H1 (cell line): ENCODE measurements around the gene SRSF12. TPM values are rescaled to one million over a fixed set of nuclear protein-coding genes. Genes with fewer than 3 reads are reported as not detected.

Experiments used
- CTCF ChIA-PET: fragments of 300-600 bp; sonication (Branson Sonifier 250); formaldehyde crosslinking; loops from one replicate; lab custom pipeline; 2021; ENCODE audit not compliant: partially characterized antibody; lab: Charles Lee
- POLR2A ChIA-PET: fragments of 300-600 bp; sonication (Branson Sonifier 250); formaldehyde crosslinking; loops from one replicate; lab custom pipeline; 2021; ENCODE audit warnings: inconsistent platforms; ENCODE audit not compliant: partially characterized antibody; lab: Charles Lee
- DNase-seq, 2 experiments: peaks; one replicate each; pipeline versions ENCODE4 v3.0.0 to v3.0.0-alpha.2; 2010 to 2022; ENCODE audit warnings: low spot score in 2 of 2, low read depth in 1 of 2, mixed read lengths in 1 of 2
- FAIRE-seq: peaks from 2 replicates; lab custom pipeline; 2011; peaks lifted over from hg19 to GRCh38; lab: Jason Lieb, UNC
- H2AFZ ChIP-seq: 2 replicates; pipeline ENCODE4 v1.8.1; 2012; ENCODE audit warnings: low read length, inconsistent platforms
- H2AK5ac ChIP-seq: 2 replicates; pipeline ENCODE4 v1.6.1; 2013; ENCODE audit warnings: low read depth, low read length
- H2BK120ac ChIP-seq: replicated peaks from 2 replicates; pipeline ENCODE3; 2013; ENCODE audit warnings: low read depth, low read length, inconsistent platforms
- H2BK12ac ChIP-seq: 2 replicates; pipeline ENCODE4 v1.6.1; 2013; ENCODE audit warnings: low read depth, low read length
- H2BK15ac ChIP-seq: 2 replicates; pipeline ENCODE4 v1.6.1; 2013; ENCODE audit warnings: low read length
- H2BK20ac ChIP-seq: 2 replicates; pipeline ENCODE4 v1.6.1; 2013; ENCODE audit warnings: low read length
- H2BK5ac ChIP-seq: 2 replicates; pipeline ENCODE4 v1.6.1; 2013; ENCODE audit warnings: low read depth, low read length
- H3K14ac ChIP-seq: 2 replicates; pipeline ENCODE4 v1.6.1; 2013; ENCODE audit warnings: inconsistent platforms; ENCODE audit not compliant: insufficient read length
- H3K18ac ChIP-seq: 2 replicates; pipeline ENCODE4 v1.6.1; 2013; ENCODE audit warnings: low read length; ENCODE audit errors: extremely low read depth
- H3K23ac ChIP-seq: 2 replicates; pipeline ENCODE4 v1.6.1; 2013; ENCODE audit warnings: inconsistent platforms; ENCODE audit not compliant: insufficient read length
- H3K23me2 ChIP-seq: 2 replicates; pipeline ENCODE4 v1.6.1; 2013; ENCODE audit warnings: low read depth, low read length
- H3K27ac ChIP-seq: 2 replicates; pipeline ENCODE4 v1.6.1; 2011; ENCODE audit warnings: low read depth, low read length, inconsistent platforms
- H3K27me3 ChIP-seq, 4 experiments: replicated peaks in 1 of 4; 1 replicate in 1 of 4; 2 replicates in 3 of 4; pipeline versions ENCODE4 v1.6.1 to v1.8.1; 2011 to 2013; ENCODE audit warnings: low read length in 3 of 4, mild to moderate bottlenecking in 3 of 4, inconsistent platforms in 2 of 4, mixed read lengths in 2 of 4, moderate library complexity in 1 of 4; ENCODE audit not compliant: control insufficient read depth in 3 of 4, insufficient read depth in 3 of 4; ENCODE audit errors: extremely low read depth in 1 of 4
- H3K36me3 ChIP-seq, 4 experiments: 2 replicates each; pipeline versions ENCODE4 v1.6.1 to v1.8.1; 2011 to 2013; ENCODE audit warnings: mild to moderate bottlenecking in 4 of 4, low read length in 3 of 4, moderate library complexity in 2 of 4, control low read depth in 1 of 4, inconsistent platforms in 1 of 4; ENCODE audit not compliant: insufficient read depth in 4 of 4, control insufficient read depth in 2 of 4
- H3K4ac ChIP-seq: replicated peaks from 2 replicates; pipeline ENCODE3; 2013; ENCODE audit warnings: low read length, low read depth, mixed read lengths, inconsistent platforms; ENCODE audit not compliant: insufficient read length
- H3K4me1 ChIP-seq, 4 experiments: replicated peaks in 1 of 4; 1 replicate in 1 of 4; 2 replicates in 3 of 4; pipeline versions ENCODE4 v1.6.1 to v1.8.1; 2011 to 2013; ENCODE audit warnings: low read length in 3 of 4, inconsistent platforms in 2 of 4, mixed read lengths in 1 of 4; ENCODE audit not compliant: insufficient read depth in 4 of 4, control insufficient read depth in 3 of 4
- H3K4me2 ChIP-seq, 2 experiments: 2 replicates each; pipeline versions ENCODE4 v1.6.1 to v1.8.1; 2011 to 2013; ENCODE audit warnings: low read depth in 2 of 2, low read length in 2 of 2, control low read depth in 1 of 2, inconsistent platforms in 1 of 2, mild to moderate bottlenecking in 1 of 2; ENCODE audit not compliant: insufficient read depth in 1 of 2
- H3K4me3 ChIP-seq, 4 experiments: fragments of 200-600, 300-600 bp in 1 of 4; sonication (generic), shearing (Covaris generic), sonication (Bioruptor Twin) in 1 of 4; 2 replicates each; pipeline versions ENCODE4 v1.5.1 to v1.8.1; 2011 to 2016; ENCODE audit warnings: low read length in 4 of 4, low read depth in 3 of 4, control low read depth in 2 of 4, inconsistent platforms in 2 of 4, mild to moderate bottlenecking in 2 of 4, mixed read lengths in 1 of 4, moderate library complexity in 1 of 4; ENCODE audit not compliant: insufficient read depth in 2 of 4; ENCODE audit errors: extremely low read depth in 1 of 4
- H3K56ac ChIP-seq: replicated peaks from 2 replicates; pipeline ENCODE3; 2013; ENCODE audit warnings: low read depth, mild to moderate bottlenecking, mixed read lengths, low read length, inconsistent platforms; ENCODE audit not compliant: insufficient read length
- H3K79me1 ChIP-seq: 2 replicates; pipeline ENCODE4 v1.6.1; 2013; ENCODE audit warnings: low read depth, low read length, control low read depth
- H3K79me2 ChIP-seq, 2 experiments: 2 replicates each; pipeline versions ENCODE4 v1.6.1 to v1.8.1; 2012 to 2013; ENCODE audit warnings: low read length in 2 of 2, mild to moderate bottlenecking in 2 of 2, inconsistent platforms in 1 of 2; ENCODE audit not compliant: insufficient read depth in 2 of 2, control insufficient read depth in 1 of 2
- H3K9ac ChIP-seq, 4 experiments: replicated peaks in 1 of 4; 1 replicate in 1 of 4; 2 replicates in 3 of 4; pipeline versions ENCODE4 v1.6.1 to v1.8.1; 2011 to 2013; ENCODE audit warnings: low read depth in 3 of 4, low read length in 3 of 4, control low read depth in 2 of 4, mild to moderate bottlenecking in 2 of 4, moderate library complexity in 2 of 4, inconsistent platforms in 1 of 4; ENCODE audit errors: extremely low read depth in 1 of 4
- H3K9me3 ChIP-seq, 2 experiments: 2 replicates each; pipeline versions ENCODE4 v1.6.1 to v1.8.1; 2012 to 2013; ENCODE audit warnings: mild to moderate bottlenecking in 2 of 2, moderate library complexity in 2 of 2, control low read depth in 1 of 2, inconsistent platforms in 1 of 2, low read depth in 1 of 2, low read length in 1 of 2, mixed read lengths in 1 of 2; ENCODE audit not compliant: insufficient read depth in 2 of 2
- H4K20me1 ChIP-seq, 2 experiments: replicated peaks in 1 of 2; 2 replicates each; pipeline versions ENCODE3 to v1.8.1; 2011 to 2013; ENCODE audit warnings: inconsistent platforms in 2 of 2, low read length in 2 of 2, mild to moderate bottlenecking in 1 of 2; ENCODE audit not compliant: insufficient read depth in 2 of 2, control insufficient read depth in 1 of 2
- H4K5ac ChIP-seq: 2 replicates; pipeline ENCODE4 v1.6.1; 2013; ENCODE audit warnings: low read length, low read depth, mixed read lengths, inconsistent platforms; ENCODE audit not compliant: insufficient read length
- H4K8ac ChIP-seq: 2 replicates; pipeline ENCODE4 v1.8.0; 2013; ENCODE audit warnings: mild to moderate bottlenecking, moderate library complexity, low read length, inconsistent platforms; ENCODE audit not compliant: insufficient read depth; ENCODE audit errors: extremely low read depth
- H4K91ac ChIP-seq: replicated peaks from 2 replicates; pipeline ENCODE3; 2013; ENCODE audit warnings: low read length, mixed read lengths, inconsistent platforms; ENCODE audit not compliant: insufficient read length
- ASH2L ChIP-seq: fragments of 200-600, 300-600 bp; sonication (generic); IDR thresholded peaks from one replicate; pipeline ENCODE4 v1.7.1; 2017; ENCODE audit warnings: low read length
- BACH1 ChIP-seq: IDR thresholded peaks from 2 replicates; pipeline ENCODE4 v1.6.1; 2012; ENCODE audit warnings: low read length, improper control_type of control experiment
- CBX5 ChIP-seq: fragments of 300-800, 300-1000 bp; sonication (generic); IDR thresholded peaks from 2 replicates; pipeline ENCODE4 v1.7.1; 2016; ENCODE audit warnings: antibody characterized with exemption, low read length, low read depth
- CBX8 ChIP-seq: fragments of 300-800, 300-1000 bp; sonication (generic); IDR thresholded peaks from 2 replicates; pipeline ENCODE4 v1.7.1; 2016; ENCODE audit warnings: low read depth, low read length, borderline replicate concordance
- GTF2F1 ChIP-seq: IDR thresholded peaks from 2 replicates; pipeline ENCODE4 v1.6.1; 2012; ENCODE audit warnings: low read depth, low read length, improper control_type of control experiment, borderline replicate concordance
- HDAC2 ChIP-seq, 2 experiments: fragments of 300-600 bp in 1 of 2; sonication (generic) in 1 of 2; IDR thresholded peaks; 2 replicates each; pipeline ENCODE4 v1.6.1; 2011 to 2012; ENCODE audit warnings: low read depth in 2 of 2, low read length in 2 of 2, mild to moderate bottlenecking in 2 of 2, moderate library complexity in 2 of 2, borderline replicate concordance in 1 of 2, inconsistent platforms in 1 of 2
- JUN ChIP-seq: IDR thresholded peaks from 2 replicates; pipeline ENCODE4 v1.6.1; 2011; ENCODE audit warnings: low read depth, mild to moderate bottlenecking, improper control_type of control experiment, low read length
- JUND ChIP-seq: IDR thresholded peaks from 2 replicates; pipeline ENCODE4 v1.6.1; 2011; ENCODE audit warnings: mild to moderate bottlenecking, improper control_type of control experiment, low read length
- MAFK ChIP-seq: IDR thresholded peaks from 2 replicates; pipeline ENCODE4 v1.6.1; 2012; ENCODE audit warnings: low read depth, mild to moderate bottlenecking, improper control_type of control experiment, low read length
- NANOG ChIP-seq: IDR thresholded peaks from 2 replicates; pipeline ENCODE4 v1.6.1; 2011; ENCODE audit warnings: low read length, low read depth, mild to moderate bottlenecking, inconsistent platforms; ENCODE audit not compliant: insufficient read depth, poor library complexity, severe bottlenecking
- POLR2A ChIP-seq, 2 experiments: IDR thresholded peaks; 1 replicate in 1 of 2; 2 replicates in 1 of 2; pipeline ENCODE4 v1.6.1; 2011; ENCODE audit warnings: low read depth in 2 of 2, low read length in 2 of 2, mild to moderate bottlenecking in 2 of 2; ENCODE audit errors: control extremely low read depth in 1 of 2
- POLR2AphosphoS5 ChIP-seq: IDR thresholded peaks from 2 replicates; pipeline ENCODE4 v1.6.1; 2011; ENCODE audit warnings: low read depth, low read length
- SRF ChIP-seq: IDR thresholded peaks from 2 replicates; pipeline ENCODE4 v1.6.1; 2011; ENCODE audit warnings: mild to moderate bottlenecking, low read depth, low read length, moderate library complexity
- TAF1 ChIP-seq: IDR thresholded peaks from 2 replicates; pipeline ENCODE4 v1.6.1; 2011; ENCODE audit warnings: mild to moderate bottlenecking, low read depth, low read length
- WGBS, 2 experiments: shearing (Covaris generic) in 1 of 2; methylation state at CpG; one replicate each; pipeline versions ENCODE4 v1.1.6 to v1.1.7; 2013 to 2015; ENCODE audit warnings: low lambda C conversion rate in 2 of 2, mixed read lengths in 2 of 2, inconsistent platforms in 1 of 2, low coverage in 1 of 2, missing lambda C conversion rate in 1 of 2; ENCODE audit not compliant: insufficient replicate concordance in 2 of 2, insufficient coverage in 1 of 2, insufficient read length in 1 of 2; ENCODE audit errors: extremely low coverage in 1 of 2, missing lambda C conversion rate in 1 of 2; 5-methylcytosine and 5-hydroxymethylcytosine counted together
- polyA plus RNA-seq, 7 experiments: library from polyadenylated mRNA; depleted of rRNA in 3 of 7; stranded (reverse) in 5 of 7; unstranded in 2 of 7; fragments of >200 nt in 5 of 7; fragments of 200-250 nt in 2 of 7; gene quantifications; 1 replicate in 5 of 7; 2 replicates in 1 of 7; 4 replicates in 1 of 7; pipeline versions ENCODE4 v1.2.1 to v1.2.3, GENCODE V29; 2011 to 2013; ENCODE audit warnings: missing spikeins in 2 of 7, mixed read lengths in 2 of 7
- total RNA-seq: library from RNA; stranded (reverse); fragmentation: NEBNext Ultra II Directional; extraction: Animal tissue kit (Norgen Biotek cat#: 25700); gene quantifications from 2 replicates; pipeline ENCODE4 v1.2.1, GENCODE V29; 2021

The SRSF12 gene
- total and polyA plus RNA-seq, 2 of the 8 experiments (the other 6 are each of a cell fraction or from before 2014, with no cell fraction given) = 2.6 to 4.2 TPM

- POLR2A ChIA-PET = interaction anchor here (1.0 kb wide), 1 partner anchor 72 kb away, joined by 3 read pairs; no protein-coding TSS in a partner anchor
- CTCF ChIA-PET = interaction anchor here (1.0 to 2.2 kb wide), 3 partner anchors 8 to 117 kb away, joined by 4 to 8 read pairs (median 5); partner anchors contain the start of gene PNRC1
- 97% methylated on average over 2 of the region's 2 CpGs; no CpG with 5 or more reads in 1 of the 2 experiments for WGBS, 2 experiments
- TF ChIP-seq POLR2A (IDR thresholded peaks at IDR 0.05; ENCODE audit: control extremely low read depth in 1 of 2, low read depth in 2 of 2, low read length in 2 of 2) = no peak
- no peak for TF ChIP-seq TAF1
- TF ChIP-seq CBX5 = no peak
- no peak for TF ChIP-seq ASH2L
- no peak for TF ChIP-seq GTF2F1
- no peak for TF ChIP-seq NANOG
- no peak for TF ChIP-seq MAFK
- TF ChIP-seq POLR2AphosphoS5 = no peak
- TF ChIP-seq CBX8 = no peak
- TF ChIP-seq JUN = no peak
- TF ChIP-seq HDAC2 (IDR thresholded peaks at IDR 0.05; ENCODE audit: borderline replicate concordance in 1 of 2, low read depth in 2 of 2, low read length in 2 of 2) = no peak
- TF ChIP-seq JUND = no peak
- TF ChIP-seq SRF = no peak
- TF ChIP-seq BACH1 = no peak
Measured at GRCh38 chr6:89100114-89100513, 17.8 kb downstream of the SRSF12 start.

More at GRCh38 chr6:89100114-89100513, 17.8 kb downstream of the SRSF12 start:
- Histone ChIP-seq H3K27me3 (no peaks in the 10 kb centered on the region), H3K23ac (no peak overlapping the region), H3K23me2 (no peaks in the 10 kb centered on the region), H4K5ac (no peak overlapping the region), H3K18ac (no peak overlapping the region), H2BK12ac (no peak overlapping the region), H3K4me2 (no peak overlapping the region), H3K79me1 (no peaks in the 10 kb centered on the region), H2AFZ (no peak overlapping the region), H3K14ac (no peak overlapping the region), H4K8ac (no peak overlapping the region), H2BK120ac (no peak overlapping the region), H4K20me1 (no peaks in the 10 kb centered on the region), H3K9me3 (no peaks in the 10 kb centered on the region), H3K79me2 (no peaks in the 10 kb centered on the region), H3K4ac (no peak overlapping the region), H3K36me3 (peaks cover 0 to 9% (median 3%) of the 10 kb centered on the region in 4 experiments; a peak in 2 of 8 replicates), H3K4me1 (no peaks in the 10 kb centered on the region), H3K27ac (no peak overlapping the region), H2AK5ac (no peak overlapping the region), H3K4me3 (no peak overlapping the region), H4K91ac (no peak overlapping the region), H2BK5ac (no peak overlapping the region), H2BK15ac (no peak overlapping the region), H3K56ac (no peak overlapping the region), H3K9ac (no peak overlapping the region), H2BK20ac (no peak overlapping the region)
- DNase-seq (no peak), FAIRE-seq (no peak)
